HG02973 (cell line): Measurements from ENCODE around the gene SYT8.
"Not testable (repeated sequence)": the region's sequence is repeated elsewhere in the genome, so short reads cannot be mapped to it uniquely, and the experiment has no call there.

Experiments used
- ATAC-seq: cut with Tn5 transposase; IDR thresholded peaks from one replicate; pipeline ENCODE4 v1.9.1; 2021; ENCODE audit warnings: moderate library complexity; ENCODE audit not compliant: unreplicated experiment

SYT8 gene

GRCh38 chr11:1883346-1884302 lies 48.8 kb downstream of the SYT8 start:
- no peak for ATAC-seq

GRCh38 chr11:1884303-1884700 lies 49.5 kb downstream of the SYT8 start:
- no peak for ATAC-seq

- not testable (repeated sequence) for ATAC-seq
Measured at GRCh38 chr11:1886551-1886950, 51.8 kb downstream of the SYT8 start.
